Amniotic stem cell (primary cell): Measurements from ENCODE around the gene GPR146.
A peak's percentile ranks its signal among the peaks of the same experiment; 100 is the strongest.

Experiments
- DNase-seq: peaks from one replicate; lab custom pipeline; 2025; lab: John Stamatoyannopoulos, UW

The GPR146 gene

GRCh38 chr7:1076184-1077072, 32.1 kb downstream of the GPR146 start:
- no peak for DNase-seq

DNA sequence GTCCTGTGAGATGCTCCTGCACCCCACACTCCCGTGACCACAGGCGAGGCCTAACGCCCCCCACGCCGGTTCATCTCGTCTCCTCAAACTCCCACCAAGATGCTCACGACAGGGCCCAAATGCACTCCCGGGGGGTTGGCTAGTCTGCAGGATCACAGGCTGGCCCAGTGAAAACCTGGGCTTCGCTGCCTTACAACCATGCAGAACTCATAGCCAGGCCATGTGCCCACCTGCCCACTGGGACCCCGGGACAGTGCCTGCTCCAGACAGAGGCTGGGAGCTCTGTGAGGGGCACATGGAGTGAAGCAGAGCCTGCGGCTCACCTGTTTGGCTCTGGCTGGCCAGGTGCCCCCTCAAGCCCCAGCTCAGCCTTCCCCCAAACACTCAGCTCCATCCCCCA, 34.2 kb downstream of the GPR146 start:
- DNase-seq = no peak

GRCh38 chr7:1078985-1079384, 34.6 kb downstream of the GPR146 start:
- no peak for DNase-seq

- no peak for DNase-seq
These were observed 35.2 kb downstream of the GPR146 start for GRCh38 chr7:1079546-1079945.

DNA sequence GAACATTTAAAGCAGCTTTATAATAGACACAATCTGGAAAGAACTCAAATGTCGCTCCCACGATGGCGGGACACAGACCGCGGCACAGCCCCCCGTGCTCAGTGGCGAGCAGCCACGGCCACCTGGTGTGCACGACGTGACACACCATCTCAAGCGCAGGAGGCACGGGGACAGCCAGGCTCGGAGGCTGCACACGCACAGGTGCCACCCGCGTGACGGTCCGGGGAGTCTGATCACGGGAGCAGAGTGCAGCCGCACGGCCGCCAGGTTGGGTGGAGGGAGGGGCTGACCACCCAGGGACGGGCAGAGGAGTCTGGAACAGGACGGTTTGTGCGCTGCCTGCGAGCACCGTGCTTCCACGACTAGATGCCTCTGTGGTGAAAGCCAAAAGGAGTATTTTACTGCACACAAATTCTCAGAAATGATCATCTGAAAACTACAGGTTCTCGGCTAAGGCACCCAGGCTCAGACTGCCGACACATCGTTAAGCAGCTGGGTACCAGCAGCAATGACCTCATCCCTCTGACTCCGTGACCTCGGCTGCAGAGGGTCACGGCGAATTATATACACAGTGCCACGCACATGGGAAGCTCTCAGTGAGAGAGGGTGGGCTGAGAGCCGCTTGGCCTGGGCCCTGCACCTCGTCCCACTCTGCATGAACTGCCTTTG, 36.0 kb downstream of the GPR146 start:
- no peak for DNase-seq

GRCh38 chr7:1080921-1081255, 36.5 kb downstream of the GPR146 start:
- no peak for DNase-seq

- no peak for DNase-seq
These were observed 37.0 kb downstream of the GPR146 start for GRCh38 chr7:1081336-1081735.

DNA sequence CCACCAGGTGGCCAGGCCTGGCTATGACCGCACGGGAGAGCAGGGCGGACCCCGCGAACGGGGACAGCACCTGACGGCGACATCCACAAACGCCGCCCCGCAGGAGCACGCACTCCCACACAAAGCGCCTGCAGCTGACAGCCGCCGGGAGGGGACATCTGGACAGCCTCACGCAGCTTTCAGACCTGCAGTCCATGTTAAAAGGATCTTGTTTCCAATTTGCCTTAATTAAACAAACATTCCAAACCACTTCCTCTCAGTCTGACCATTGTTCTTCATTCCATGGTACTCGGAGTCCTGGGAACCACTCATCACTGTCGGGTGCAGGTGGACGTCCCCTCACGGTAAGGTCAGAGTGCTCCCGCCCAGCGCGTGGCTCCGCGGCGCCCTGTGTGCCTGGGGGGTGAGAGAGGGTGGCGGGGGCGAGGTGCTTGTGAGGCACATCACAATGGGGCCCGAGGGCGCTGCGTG, 37.6 kb downstream of the GPR146 start:
- DNase-seq = no peak

GRCh38 chr7:1083729-1084657, 39.6 kb downstream of the GPR146 start:
- no peak for DNase-seq

DNA sequence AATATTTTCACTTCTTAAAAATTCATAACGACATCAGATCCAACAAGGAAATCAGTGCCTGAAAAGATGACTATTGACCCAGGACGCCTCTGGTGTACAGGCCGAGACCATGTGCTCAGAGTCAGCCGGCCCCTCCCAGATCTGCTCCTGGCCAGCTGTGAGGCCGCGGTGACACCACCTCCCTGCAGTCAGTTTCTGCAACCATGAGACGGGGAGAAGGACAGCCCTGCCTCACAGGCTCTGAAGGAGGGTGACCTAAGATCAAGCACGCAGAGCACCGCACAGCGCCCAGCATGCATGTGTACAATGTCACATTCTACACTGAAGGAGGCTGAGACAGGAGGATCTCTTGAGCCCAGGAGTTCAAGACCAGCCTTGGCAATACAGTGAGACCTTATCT, 40.9 kb downstream of the GPR146 start:
- DNase-seq = no peak

DNA sequence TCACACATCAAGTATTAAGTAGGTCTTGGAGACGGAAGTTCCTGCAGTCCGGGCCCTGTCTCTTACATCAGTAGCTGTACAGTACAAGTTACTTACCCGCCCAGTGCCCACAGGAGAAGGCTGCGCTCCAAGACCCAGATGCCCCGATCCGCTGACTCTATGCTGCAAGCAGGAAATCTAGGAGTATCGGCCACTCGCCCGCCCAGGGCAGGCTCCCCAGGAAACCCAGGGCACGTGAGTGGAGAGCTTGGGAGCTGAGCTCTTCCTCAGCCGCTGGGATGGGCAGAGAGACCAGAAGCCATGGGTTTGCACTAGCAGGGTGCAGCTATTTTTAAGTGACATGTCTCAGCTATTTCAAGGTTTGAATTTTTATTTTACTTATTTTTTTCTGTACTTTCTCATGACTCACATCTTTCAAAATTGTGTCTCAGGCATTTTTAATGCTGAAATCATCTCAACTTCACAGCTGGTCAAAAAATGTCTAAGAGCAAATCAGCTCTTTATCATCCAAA, 41.6 kb downstream of the GPR146 start:
- no peak for DNase-seq

GRCh38 chr7:1086588-1087464, 42.5 kb downstream of the GPR146 start:
- peak; percentile 56 for DNase-seq

DNA sequence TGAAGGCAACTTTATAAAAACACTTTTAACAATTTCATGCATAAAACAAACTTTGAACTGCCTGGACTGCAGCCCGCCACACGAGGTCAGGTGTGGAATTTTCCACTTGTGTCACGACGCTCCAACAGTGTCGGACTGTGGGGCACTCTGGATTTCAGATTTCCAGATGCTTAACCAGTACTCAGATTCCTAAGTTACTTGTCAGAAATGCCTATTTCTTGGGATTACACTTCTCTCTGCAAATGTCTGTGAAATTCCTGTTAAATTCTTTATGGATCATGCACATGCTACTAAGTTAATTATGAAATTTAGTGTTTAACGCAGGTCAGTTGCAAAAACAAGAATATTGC, 43.1 kb downstream of the GPR146 start:
- DNase-seq = no peak

DNA sequence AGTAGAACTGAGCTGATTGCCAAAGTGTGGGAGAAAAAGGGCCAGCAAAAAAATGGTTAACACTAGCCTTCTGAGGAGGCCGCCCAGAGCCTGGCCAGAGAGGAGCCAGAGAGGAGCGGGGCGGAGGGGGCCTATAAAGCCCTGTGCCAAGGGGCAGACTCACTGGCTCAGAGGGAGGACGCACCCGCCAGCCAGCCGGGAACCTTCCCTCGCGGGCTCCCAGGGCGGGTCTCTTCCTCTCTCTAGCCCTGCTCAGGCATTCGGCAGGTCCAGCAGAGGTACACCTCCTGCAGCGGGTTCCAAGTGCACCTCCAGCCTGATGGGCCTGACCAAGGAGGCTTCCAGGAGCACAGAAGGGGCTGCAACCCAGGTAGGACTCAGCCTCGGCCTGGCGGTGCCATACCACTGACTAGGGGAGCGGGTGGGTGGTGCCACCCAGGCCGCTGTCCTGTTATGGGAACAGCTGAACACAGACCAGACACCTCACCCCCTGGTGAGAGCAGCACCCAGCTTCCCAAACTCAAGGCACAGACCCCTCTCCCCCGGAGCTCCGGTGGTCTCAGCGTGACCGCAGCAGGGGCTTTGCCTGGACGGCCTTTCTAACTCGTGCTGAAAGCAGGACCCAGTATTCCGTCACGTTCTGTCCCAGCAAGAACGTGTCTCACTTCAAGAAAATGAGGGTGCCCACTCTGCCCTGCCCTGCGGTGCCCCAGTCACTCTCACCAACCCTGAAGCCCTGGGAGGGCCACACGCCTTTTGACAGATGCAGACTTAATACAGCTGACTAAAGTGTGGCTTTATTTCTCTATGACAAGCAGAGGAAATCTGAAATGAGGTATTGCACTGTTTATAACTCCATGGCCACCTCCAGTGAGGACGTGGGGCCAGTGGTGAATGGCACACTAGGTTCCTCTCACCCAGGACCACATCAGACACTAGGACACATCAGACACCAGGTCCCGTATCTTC, 43.9 kb downstream of the GPR146 start, which contains the start of gene GPER1:
GPER1 (plus strand) TSS at position 162 of the 969 bp plus-strand sequence. CDS start 3,616 bp downstream, outside the sequence.
- DNase-seq = peak; percentile 22

DNA sequence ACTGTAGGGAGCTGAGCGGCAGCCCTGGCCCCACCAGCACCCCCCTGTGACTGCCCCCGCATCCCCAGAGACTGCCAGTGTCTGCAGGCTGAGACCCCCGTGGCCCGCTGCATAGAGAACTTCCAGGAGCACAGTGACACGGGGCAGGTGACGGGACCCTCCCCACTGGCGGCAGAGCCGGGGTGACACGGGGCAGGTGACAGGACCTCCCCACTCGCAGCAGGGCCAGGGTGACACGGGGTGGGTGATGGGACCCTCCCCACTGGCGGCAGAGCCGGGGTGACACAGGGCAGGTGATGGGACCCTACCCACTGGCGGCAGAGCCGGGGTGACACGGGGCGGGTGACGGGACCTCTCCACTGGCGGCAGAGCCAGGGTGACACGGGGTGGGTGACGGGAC, 45.9 kb downstream of the GPR146 start:
- no peak for DNase-seq

DNA sequence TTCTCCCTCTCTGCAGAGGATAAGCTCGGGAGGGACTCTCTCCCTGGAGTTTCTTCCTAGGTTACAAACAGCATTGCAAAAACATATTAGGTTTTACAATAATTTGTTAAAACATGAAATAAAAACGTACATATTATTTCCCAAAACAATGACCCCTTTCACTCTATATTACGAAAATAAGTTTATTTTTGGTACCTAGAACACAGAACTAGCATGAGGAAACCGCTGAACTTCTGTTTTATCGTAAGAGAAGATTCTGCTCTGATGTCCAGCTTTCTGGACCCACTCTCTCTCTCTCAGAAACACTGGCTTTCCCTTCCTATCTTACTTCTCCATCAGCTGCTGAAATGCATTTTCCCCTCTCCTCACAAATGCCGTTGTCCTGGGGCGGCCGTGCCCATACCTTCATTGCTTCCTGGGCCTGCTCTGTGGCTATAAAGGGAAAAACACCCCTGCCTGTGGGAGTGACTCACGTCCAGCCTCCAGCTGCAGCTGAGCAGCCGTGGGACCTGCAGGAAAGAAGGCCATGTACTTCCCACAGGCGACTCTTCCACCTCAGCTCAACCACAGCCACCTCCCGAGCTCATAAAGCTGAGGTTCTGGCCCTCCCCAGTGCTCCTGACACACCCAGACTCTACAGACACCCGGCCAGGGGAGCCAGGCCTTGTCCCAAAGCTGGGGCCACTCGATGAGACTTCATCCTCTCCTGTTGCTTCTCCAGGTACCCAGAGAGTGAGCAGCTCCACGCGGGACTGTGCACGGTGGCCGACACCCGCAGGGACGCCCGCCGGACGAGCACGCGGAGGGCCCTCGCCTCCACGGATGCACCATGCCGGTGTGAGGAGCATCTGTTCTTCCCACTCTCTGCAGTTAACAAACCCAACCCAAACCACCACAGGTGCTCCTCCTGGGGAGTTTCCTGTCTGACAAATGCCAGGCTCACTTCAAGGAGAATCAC, 46.6 kb downstream of the GPR146 start:
- no peak for DNase-seq

- no peak for DNase-seq
These were observed 47.3 kb downstream of the GPR146 start for GRCh38 chr7:1091644-1092027.

GRCh38 chr7:1092161-1092632, 47.9 kb downstream of the GPR146 start:
- no peak for DNase-seq
